H1 (cell line): ENCODE results near the gene CAMK2D. TPM values are rescaled to one million over a fixed set of nuclear protein-coding genes. Genes with fewer than 3 reads are reported as not detected.

Source experiments
- CTCF ChIA-PET: fragments of 300-600 bp; sonication (Branson Sonifier 250); formaldehyde crosslinking; loops from one replicate; lab custom pipeline; 2021; ENCODE audit not compliant: partially characterized antibody; lab: Charles Lee
- POLR2A ChIA-PET: fragments of 300-600 bp; sonication (Branson Sonifier 250); formaldehyde crosslinking; loops from one replicate; lab custom pipeline; 2021; ENCODE audit warnings: inconsistent platforms; ENCODE audit not compliant: partially characterized antibody; lab: Charles Lee
- DNase-seq, 2 experiments: peaks; one replicate each; pipeline versions ENCODE4 v3.0.0 to v3.0.0-alpha.2; 2010 to 2022; ENCODE audit warnings: low spot score in 2 of 2, low read depth in 1 of 2, mixed read lengths in 1 of 2
- FAIRE-seq: peaks from 2 replicates; lab custom pipeline; 2011; peaks lifted over from hg19 to GRCh38; lab: Jason Lieb, UNC
- H2AFZ ChIP-seq: 2 replicates; pipeline ENCODE4 v1.8.1; 2012; ENCODE audit warnings: low read length, inconsistent platforms
- H2AK5ac ChIP-seq: 2 replicates; pipeline ENCODE4 v1.6.1; 2013; ENCODE audit warnings: low read depth, low read length
- H2BK120ac ChIP-seq: replicated peaks from 2 replicates; pipeline ENCODE3; 2013; ENCODE audit warnings: low read depth, low read length, inconsistent platforms
- H2BK12ac ChIP-seq: 2 replicates; pipeline ENCODE4 v1.6.1; 2013; ENCODE audit warnings: low read depth, low read length
- H2BK15ac ChIP-seq: 2 replicates; pipeline ENCODE4 v1.6.1; 2013; ENCODE audit warnings: low read length
- H2BK20ac ChIP-seq: 2 replicates; pipeline ENCODE4 v1.6.1; 2013; ENCODE audit warnings: low read length
- H2BK5ac ChIP-seq: 2 replicates; pipeline ENCODE4 v1.6.1; 2013; ENCODE audit warnings: low read depth, low read length
- H3K14ac ChIP-seq: 2 replicates; pipeline ENCODE4 v1.6.1; 2013; ENCODE audit warnings: inconsistent platforms; ENCODE audit not compliant: insufficient read length
- H3K18ac ChIP-seq: 2 replicates; pipeline ENCODE4 v1.6.1; 2013; ENCODE audit warnings: low read length; ENCODE audit errors: extremely low read depth
- H3K23ac ChIP-seq: 2 replicates; pipeline ENCODE4 v1.6.1; 2013; ENCODE audit warnings: inconsistent platforms; ENCODE audit not compliant: insufficient read length
- H3K23me2 ChIP-seq: 2 replicates; pipeline ENCODE4 v1.6.1; 2013; ENCODE audit warnings: low read depth, low read length
- H3K27ac ChIP-seq: 2 replicates; pipeline ENCODE4 v1.6.1; 2011; ENCODE audit warnings: low read depth, low read length, inconsistent platforms
- H3K27me3 ChIP-seq, 4 experiments: replicated peaks in 1 of 4; 1 replicate in 1 of 4; 2 replicates in 3 of 4; pipeline versions ENCODE4 v1.6.1 to v1.8.1; 2011 to 2013; ENCODE audit warnings: low read length in 3 of 4, mild to moderate bottlenecking in 3 of 4, inconsistent platforms in 2 of 4, mixed read lengths in 2 of 4, moderate library complexity in 1 of 4; ENCODE audit not compliant: control insufficient read depth in 3 of 4, insufficient read depth in 3 of 4; ENCODE audit errors: extremely low read depth in 1 of 4
- H3K36me3 ChIP-seq, 4 experiments: 2 replicates each; pipeline versions ENCODE4 v1.6.1 to v1.8.1; 2011 to 2013; ENCODE audit warnings: mild to moderate bottlenecking in 4 of 4, low read length in 3 of 4, moderate library complexity in 2 of 4, control low read depth in 1 of 4, inconsistent platforms in 1 of 4; ENCODE audit not compliant: insufficient read depth in 4 of 4, control insufficient read depth in 2 of 4
- H3K4ac ChIP-seq: replicated peaks from 2 replicates; pipeline ENCODE3; 2013; ENCODE audit warnings: low read length, low read depth, mixed read lengths, inconsistent platforms; ENCODE audit not compliant: insufficient read length
- H3K4me1 ChIP-seq, 4 experiments: replicated peaks in 1 of 4; 1 replicate in 1 of 4; 2 replicates in 3 of 4; pipeline versions ENCODE4 v1.6.1 to v1.8.1; 2011 to 2013; ENCODE audit warnings: low read length in 3 of 4, inconsistent platforms in 2 of 4, mixed read lengths in 1 of 4; ENCODE audit not compliant: insufficient read depth in 4 of 4, control insufficient read depth in 3 of 4
- H3K4me2 ChIP-seq, 2 experiments: 2 replicates each; pipeline versions ENCODE4 v1.6.1 to v1.8.1; 2011 to 2013; ENCODE audit warnings: low read depth in 2 of 2, low read length in 2 of 2, control low read depth in 1 of 2, inconsistent platforms in 1 of 2, mild to moderate bottlenecking in 1 of 2; ENCODE audit not compliant: insufficient read depth in 1 of 2
- H3K4me3 ChIP-seq, 4 experiments: fragments of 200-600, 300-600 bp in 1 of 4; sonication (generic), shearing (Covaris generic), sonication (Bioruptor Twin) in 1 of 4; 2 replicates each; pipeline versions ENCODE4 v1.5.1 to v1.8.1; 2011 to 2016; ENCODE audit warnings: low read length in 4 of 4, low read depth in 3 of 4, control low read depth in 2 of 4, inconsistent platforms in 2 of 4, mild to moderate bottlenecking in 2 of 4, mixed read lengths in 1 of 4, moderate library complexity in 1 of 4; ENCODE audit not compliant: insufficient read depth in 2 of 4; ENCODE audit errors: extremely low read depth in 1 of 4
- H3K56ac ChIP-seq: replicated peaks from 2 replicates; pipeline ENCODE3; 2013; ENCODE audit warnings: low read depth, mild to moderate bottlenecking, mixed read lengths, low read length, inconsistent platforms; ENCODE audit not compliant: insufficient read length
- H3K79me1 ChIP-seq: 2 replicates; pipeline ENCODE4 v1.6.1; 2013; ENCODE audit warnings: low read depth, low read length, control low read depth
- H3K79me2 ChIP-seq, 2 experiments: 2 replicates each; pipeline versions ENCODE4 v1.6.1 to v1.8.1; 2012 to 2013; ENCODE audit warnings: low read length in 2 of 2, mild to moderate bottlenecking in 2 of 2, inconsistent platforms in 1 of 2; ENCODE audit not compliant: insufficient read depth in 2 of 2, control insufficient read depth in 1 of 2
- H3K9ac ChIP-seq, 4 experiments: replicated peaks in 1 of 4; 1 replicate in 1 of 4; 2 replicates in 3 of 4; pipeline versions ENCODE4 v1.6.1 to v1.8.1; 2011 to 2013; ENCODE audit warnings: low read depth in 3 of 4, low read length in 3 of 4, control low read depth in 2 of 4, mild to moderate bottlenecking in 2 of 4, moderate library complexity in 2 of 4, inconsistent platforms in 1 of 4; ENCODE audit errors: extremely low read depth in 1 of 4
- H3K9me3 ChIP-seq, 2 experiments: 2 replicates each; pipeline versions ENCODE4 v1.6.1 to v1.8.1; 2012 to 2013; ENCODE audit warnings: mild to moderate bottlenecking in 2 of 2, moderate library complexity in 2 of 2, control low read depth in 1 of 2, inconsistent platforms in 1 of 2, low read depth in 1 of 2, low read length in 1 of 2, mixed read lengths in 1 of 2; ENCODE audit not compliant: insufficient read depth in 2 of 2
- H4K20me1 ChIP-seq, 2 experiments: replicated peaks in 1 of 2; 2 replicates each; pipeline versions ENCODE3 to v1.8.1; 2011 to 2013; ENCODE audit warnings: inconsistent platforms in 2 of 2, low read length in 2 of 2, mild to moderate bottlenecking in 1 of 2; ENCODE audit not compliant: insufficient read depth in 2 of 2, control insufficient read depth in 1 of 2
- H4K5ac ChIP-seq: 2 replicates; pipeline ENCODE4 v1.6.1; 2013; ENCODE audit warnings: low read length, low read depth, mixed read lengths, inconsistent platforms; ENCODE audit not compliant: insufficient read length
- H4K8ac ChIP-seq: 2 replicates; pipeline ENCODE4 v1.8.0; 2013; ENCODE audit warnings: mild to moderate bottlenecking, moderate library complexity, low read length, inconsistent platforms; ENCODE audit not compliant: insufficient read depth; ENCODE audit errors: extremely low read depth
- H4K91ac ChIP-seq: replicated peaks from 2 replicates; pipeline ENCODE3; 2013; ENCODE audit warnings: low read length, mixed read lengths, inconsistent platforms; ENCODE audit not compliant: insufficient read length
- BACH1 ChIP-seq: IDR thresholded peaks from 2 replicates; pipeline ENCODE4 v1.6.1; 2012; ENCODE audit warnings: low read length, improper control_type of control experiment
- CEBPB ChIP-seq: IDR thresholded peaks from 2 replicates; pipeline ENCODE4 v1.6.1; 2012; ENCODE audit warnings: low read depth, low read length
- CTCF ChIP-seq, 3 experiments: IDR thresholded peaks; 1 replicate in 2 of 3; 2 replicates in 1 of 3; pipeline versions ENCODE4 v1.5.1 to v1.6.1; 2011; ENCODE audit warnings: low read length in 3 of 3, mild to moderate bottlenecking in 3 of 3, inconsistent platforms in 2 of 3, low read depth in 1 of 3, moderate library complexity in 1 of 3; ENCODE audit not compliant: insufficient read depth in 1 of 3; ENCODE audit errors: control extremely low read depth in 1 of 3
- KDM4A ChIP-seq: IDR thresholded peaks from one replicate; pipeline ENCODE4 v1.7.1; 2012; ENCODE audit warnings: low read depth, mild to moderate bottlenecking, moderate library complexity, low read length, inconsistent platforms; ENCODE audit not compliant: severe bottlenecking
- MAFK ChIP-seq: IDR thresholded peaks from 2 replicates; pipeline ENCODE4 v1.6.1; 2012; ENCODE audit warnings: low read depth, mild to moderate bottlenecking, improper control_type of control experiment, low read length
- POU5F1 ChIP-seq: IDR thresholded peaks from 2 replicates; pipeline ENCODE4 v1.6.1; 2011; ENCODE audit warnings: low read depth, mild to moderate bottlenecking, low read length, moderate library complexity
- TEAD4 ChIP-seq: IDR thresholded peaks from 2 replicates; pipeline ENCODE4 v1.6.1; 2012; ENCODE audit warnings: low read depth, low read length, inconsistent platforms, mixed read lengths
- whole genome bisulfite sequencing, 2 experiments: shearing (Covaris generic) in 1 of 2; methylation state at CpG; one replicate each; pipeline versions ENCODE4 v1.1.6 to v1.1.7; 2013 to 2015; ENCODE audit warnings: low lambda C conversion rate in 2 of 2, mixed read lengths in 2 of 2, inconsistent platforms in 1 of 2, low coverage in 1 of 2, missing lambda C conversion rate in 1 of 2; ENCODE audit not compliant: insufficient replicate concordance in 2 of 2, insufficient coverage in 1 of 2, insufficient read length in 1 of 2; ENCODE audit errors: extremely low coverage in 1 of 2, missing lambda C conversion rate in 1 of 2; 5-methylcytosine and 5-hydroxymethylcytosine counted together
- polyA plus RNA-seq, 7 experiments: library from polyadenylated mRNA; depleted of rRNA in 3 of 7; stranded (reverse) in 5 of 7; unstranded in 2 of 7; fragments of >200 nt in 5 of 7; fragments of 200-250 nt in 2 of 7; gene quantifications; 1 replicate in 5 of 7; 2 replicates in 1 of 7; 4 replicates in 1 of 7; pipeline versions ENCODE4 v1.2.1 to v1.2.3, GENCODE V29; 2011 to 2013; ENCODE audit warnings: missing spikeins in 2 of 7, mixed read lengths in 2 of 7
- total RNA-seq: library from RNA; stranded (reverse); fragmentation: NEBNext Ultra II Directional; extraction: Animal tissue kit (Norgen Biotek cat#: 25700); gene quantifications from 2 replicates; pipeline ENCODE4 v1.2.1, GENCODE V29; 2021

The CAMK2D gene
- total and polyA plus RNA-seq, 2 of the 8 experiments (the other 6 are each of a cell fraction or from before 2014, with no cell fraction given) = 3.2 to 7.0 TPM

- Histone ChIP-seq H3K4me3 (no peak overlapping the region), H3K27ac (no peak overlapping the region), H2BK120ac (no peak overlapping the region), H3K79me1 (no peaks in the 10 kb centered on the region), H3K23ac (no peak overlapping the region), H2AK5ac (no peak overlapping the region), H2BK5ac (no peak overlapping the region), H4K91ac (no peak overlapping the region), H4K20me1 (no peaks in the 10 kb centered on the region), H3K9ac (no peak overlapping the region), H3K36me3 (peaks cover 0 to 3% (median 0%) of the 10 kb centered on the region in 4 experiments; a peak in 1 of 8 replicates), H3K23me2 (no peaks in the 10 kb centered on the region), H4K8ac (no peak overlapping the region), H3K4me2 (no peak overlapping the region), H2AFZ (no peak overlapping the region), H3K56ac (no peak overlapping the region), H3K9me3 (peaks cover 6 to 7% of the 10 kb centered on the region in 2 experiments; a peak in 3 of 4 replicates), H3K4me1 (no peaks in the 10 kb centered on the region), H2BK20ac (no peak overlapping the region), H3K4ac (no peak overlapping the region), H2BK15ac (no peak overlapping the region), H3K18ac (no peak overlapping the region), H4K5ac (no peak overlapping the region), H3K27me3 (no peaks in the 10 kb centered on the region), H3K14ac (no peak overlapping the region), H2BK12ac (no peak overlapping the region), H3K79me2 (no peaks in the 10 kb centered on the region)
- ChIA-PET CTCF (no interaction called here), POLR2A (no interaction called here)
- DNase-seq (no peak), FAIRE-seq (no peak)
- 95% methylated on average over 2 of the region's 2 CpGs; no CpG with 5 or more reads in 1 of the 2 experiments for WGBS, 2 experiments
- no peak for TF ChIP-seq POU5F1
- no peak for TF ChIP-seq KDM4A
- no peak for TF ChIP-seq CEBPB
- no peak for TF ChIP-seq BACH1
- TF ChIP-seq TEAD4 = no peak
- TF ChIP-seq MAFK = no peak
- no peak for TF ChIP-seq CTCF (IDR thresholded peaks at IDR 0.05; ENCODE audit: control extremely low read depth in 1 of 3, insufficient read depth in 1 of 3, low read depth in 1 of 3, low read length in 3 of 3)
Measured at GRCh38 chr4:113476800-113477199, 284.7 kb downstream of the CAMK2D start.
